Spleen (tissue), 11 donors: Measurements from ENCODE around the gene ZNF425. TPM values are rescaled to one million over a fixed set of nuclear protein-coding genes. Genes with fewer than 3 reads are reported as not detected.
A peak's percentile ranks its signal among the peaks of the same experiment; 100 is the strongest.

Experiments used
- DNase-seq: peaks from one replicate; pipeline ENCODE4 v3.0.0-alpha.2; 2020
- H3K27ac ChIP-seq, 8 donors: fragments of 200-600 bp; sonication (generic) in 7 of 8; 1 replicate in 4 of 8; 2 replicates in 4 of 8; pipeline versions ENCODE4 v1.5.0 to v1.8.0; 2016 to 2021; ENCODE audit warnings: inconsistent platforms in 4 of 8, mild to moderate bottlenecking in 4 of 8, moderate library complexity in 1 of 8
- H3K27me3 ChIP-seq, 7 donors: fragments of 200-600 bp; sonication (generic) in 6 of 7; replicated peaks in 1 of 7; 1 replicate in 4 of 7; 2 replicates in 3 of 7; pipeline versions ENCODE4 v1.5.0 to v1.8.0; 2016 to 2021; ENCODE audit warnings: inconsistent platforms in 3 of 7, mild to moderate bottlenecking in 1 of 7
- H3K36me3 ChIP-seq, 6 donors: fragments of 200-600 bp; sonication (generic) in 5 of 6; 1 replicate in 4 of 6; 2 replicates in 2 of 6; pipeline versions ENCODE4 v1.5.0 to v1.8.0; 2016 to 2021; ENCODE audit warnings: inconsistent platforms in 2 of 6
- H3K4me1 ChIP-seq, 6 donors: fragments of 200-600 bp; sonication (generic) in 5 of 6; 1 replicate in 3 of 6; 2 replicates in 3 of 6; pipeline versions ENCODE4 v1.5.0 to v1.8.0; 2016 to 2021; ENCODE audit warnings: inconsistent platforms in 3 of 6
- H3K4me3 ChIP-seq, 8 donors: fragments of 200-600 bp; sonication (generic) in 7 of 8; 1 replicate in 4 of 8; 2 replicates in 4 of 8; pipeline versions ENCODE4 v1.5.0 to v1.8.0; 2016 to 2021; ENCODE audit warnings: inconsistent platforms in 4 of 8, mild to moderate bottlenecking in 4 of 8, moderate library complexity in 2 of 8
- H3K9me3 ChIP-seq, 8 donors: fragments of 200-600 bp; sonication (generic) in 7 of 8; 1 replicate in 4 of 8; 2 replicates in 4 of 8; pipeline versions ENCODE4 v1.5.0 to v1.8.0; 2016 to 2021; ENCODE audit warnings: inconsistent platforms in 4 of 8
- POLR2A ChIP-seq, 3 donors: fragments of 450-650 bp; IDR thresholded peaks; one replicate each; pipeline ENCODE4 v1.5.1; 2017; ENCODE audit warnings: antibody characterized with exemption in 3 of 3, mild to moderate bottlenecking in 1 of 3
- POLR2AphosphoS5 ChIP-seq, 3 donors: sonication (generic); formaldehyde crosslinking; IDR thresholded peaks; one replicate each; pipeline ENCODE4 v1.5.1; 2017; ENCODE audit warnings: antibody characterized with exemption in 3 of 3
- WGBS, 5 donors: extraction: QIAGEN DNeasy Blood & Tissue Kit in 3 of 5; methylation state at CpG; one replicate each; pipeline versions ENCODE4 v1.1.5 to v1.1.7; 2013 to 2018; 5-methylcytosine and 5-hydroxymethylcytosine counted together
- intact Hi-C: fragments of 100-400 bp; cut with DNase I; formaldehyde crosslinking; loops from one replicate; pipeline ENCODE4 v1.15.0; 2023; ENCODE audit warnings: low total_unique reads
- polyA plus RNA-seq, 3 donors: library from polyadenylated mRNA; stranded (reverse); fragments of 200-250 nt; gene quantifications; one replicate each; pipeline ENCODE4 v1.2.1, GENCODE V29; 2013
- total RNA-seq, 7 donors: library from RNA; depleted of rRNA in 3 of 7; stranded (reverse); fragments of >200 nt in 3 of 7; fragmentation: NEBNext Ultra II Directional in 4 of 7; extraction: Animal tissue kit (Norgen Biotek cat#: 25700) in 4 of 7; gene quantifications; one replicate each; pipeline versions ENCODE4 v1.1.0 to v1.2.1, GENCODE V29; 2016 to 2021
- TF ChIP-seq, protein P1 (sequence below), 11 experiments: fragments of 200-600 bp in 7 of 11; fragments of 450-650 bp in 4 of 11; sonication (generic) in 4 of 11; IDR thresholded peaks in 8 of 11; conservative IDR thresholded peaks in 3 of 11; 1 replicate in 7 of 11; 2 replicates in 4 of 11; pipeline versions ENCODE4 v1.4.0 to v1.8.0; 2016 to 2021; ENCODE audit warnings: antibody characterized with exemption in 11 of 11, inconsistent platforms in 4 of 11, mild to moderate bottlenecking in 1 of 11
- donor health status: healthy with polysubstance abuse.
- donor health status: DM: no; HTN: no; CAD: no; lungs with moderate emphysema.
- donor health status: DM: no; HTN: no; CAD: no.
- donor health status: Bipolar disorder and iron deficiency.
- donor health status: healthy.
- donor health status: DM: no; HTN: no; CAD: no.
- donor health status: DM: yes; HTN: yes; CAD: no.

ZNF425 gene
- total and polyA plus RNA-seq, 10 donors: 0.47 to 1.4 (median 1.1) TPM

DNA sequence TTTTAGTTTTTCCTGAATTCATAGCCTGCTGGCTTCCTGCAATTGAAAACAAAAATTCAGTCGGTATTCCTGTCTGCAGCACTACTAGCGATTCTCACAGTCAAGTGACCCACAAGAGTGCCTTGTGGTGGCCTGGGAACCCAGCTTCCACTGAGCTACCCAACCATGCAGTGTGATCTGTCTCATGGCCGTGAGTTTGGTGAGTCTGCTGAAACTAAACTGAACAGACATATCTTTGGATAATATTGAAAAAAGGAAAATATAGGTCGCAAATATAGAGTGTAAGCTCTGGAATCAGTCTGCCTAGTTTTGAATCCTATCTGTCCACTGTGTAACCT is 53.7 kb downstream of the ZNF425 start:
- whole genome bisulfite sequencing, 5 donors: 85 to 96% (median 89%) methylated on average over 4 of the region's 4 CpGs
- Histone ChIP-seq H3K27me3 (no peaks in the 10 kb centered on the region), H3K27ac (peak overlapping the region in 5 of 8 donors; percentile 41 to 82 (median 64)), H3K4me3 (peak overlapping the region in 1 of 8 donors; percentile 27), H3K9me3 (no peaks in the 10 kb centered on the region), H3K4me1 (peaks cover 0 to 15% (median 0%) of the 10 kb centered on the region in 6 donors), H3K36me3 (peaks cover 0 to 72% (median 33%) of the 10 kb centered on the region in 6 donors)
- TF ChIP-seq POLR2A (IDR thresholded peaks at IDR 0.05) (no peak), POLR2AphosphoS5 (IDR thresholded peaks at IDR 0.05) (no peak)
- TF ChIP-seq, protein P1, sequence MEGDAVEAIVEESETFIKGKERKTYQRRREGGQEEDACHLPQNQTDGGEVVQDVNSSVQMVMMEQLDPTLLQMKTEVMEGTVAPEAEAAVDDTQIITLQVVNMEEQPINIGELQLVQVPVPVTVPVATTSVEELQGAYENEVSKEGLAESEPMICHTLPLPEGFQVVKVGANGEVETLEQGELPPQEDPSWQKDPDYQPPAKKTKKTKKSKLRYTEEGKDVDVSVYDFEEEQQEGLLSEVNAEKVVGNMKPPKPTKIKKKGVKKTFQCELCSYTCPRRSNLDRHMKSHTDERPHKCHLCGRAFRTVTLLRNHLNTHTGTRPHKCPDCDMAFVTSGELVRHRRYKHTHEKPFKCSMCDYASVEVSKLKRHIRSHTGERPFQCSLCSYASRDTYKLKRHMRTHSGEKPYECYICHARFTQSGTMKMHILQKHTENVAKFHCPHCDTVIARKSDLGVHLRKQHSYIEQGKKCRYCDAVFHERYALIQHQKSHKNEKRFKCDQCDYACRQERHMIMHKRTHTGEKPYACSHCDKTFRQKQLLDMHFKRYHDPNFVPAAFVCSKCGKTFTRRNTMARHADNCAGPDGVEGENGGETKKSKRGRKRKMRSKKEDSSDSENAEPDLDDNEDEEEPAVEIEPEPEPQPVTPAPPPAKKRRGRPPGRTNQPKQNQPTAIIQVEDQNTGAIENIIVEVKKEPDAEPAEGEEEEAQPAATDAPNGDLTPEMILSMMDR (IDR thresholded peaks at IDR 0.05 in 8 of 11, conservative IDR thresholded peaks at IDR 0.05 in 3 of 11): no peak
- intact Hi-C loops: no loop called here
- no peak for DNase-seq

GRCh38 chr7:149071641-149072437 is 54.3 kb downstream of the ZNF425 start:
- peak overlapping the region in 6 of 8 donors; percentile 15 to 82 (median 60) for H3K27ac ChIP-seq
- H3K4me3 ChIP-seq: peak overlapping the region in 3 of 8 donors; percentile 18 to 33 (median 27)
- H3K4me1 ChIP-seq: peaks cover 0 to 15% (median 0%) of the 10 kb centered on the region in 6 donors
- H3K36me3 ChIP-seq: peaks cover 0 to 71% (median 33%) of the 10 kb centered on the region in 6 donors
- WGBS, 5 donors: 72 to 84% (median 74%) methylated on average over 23 to 46 of the region's 46 CpGs
- no peaks in the 10 kb centered on the region for H3K27me3 ChIP-seq
- intact Hi-C loops: no loop called here
- no peaks in the 10 kb centered on the region for H3K9me3 ChIP-seq
- peak; percentile 86 for DNase-seq
- TF ChIP-seq POLR2AphosphoS5 (IDR thresholded peaks at IDR 0.05) (peak; percentile 48 to 80 (median 64)), POLR2A (IDR thresholded peaks at IDR 0.05) (no peak)
- TF ChIP-seq, protein P1 (IDR thresholded peaks at IDR 0.05 in 8 of 11, conservative IDR thresholded peaks at IDR 0.05 in 3 of 11): peak in 7 of 11 experiments; percentile 16 to 71 (median 32)

DNA sequence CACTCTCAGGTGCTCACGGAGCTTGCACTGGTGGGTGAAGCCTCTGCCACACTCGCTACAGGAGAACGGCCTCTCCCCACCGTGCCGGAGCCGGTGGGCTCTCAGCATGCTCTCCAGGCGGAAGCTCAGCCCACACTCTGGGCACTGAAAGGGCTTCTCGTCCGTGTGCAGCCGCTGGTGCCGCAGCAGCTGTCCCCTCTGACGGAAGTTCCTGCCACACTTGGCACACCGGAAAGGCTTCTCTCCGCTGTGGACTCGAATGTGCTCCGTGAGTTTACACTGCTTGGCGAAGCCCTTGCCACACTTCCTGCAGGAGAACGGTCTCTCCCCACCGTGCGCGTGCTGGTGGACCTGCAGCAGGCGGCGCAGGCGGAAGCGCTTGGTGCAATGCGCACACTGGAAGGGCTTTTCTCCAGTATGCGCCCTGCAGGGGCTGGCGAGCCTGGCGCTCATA is 54.9 kb downstream of the ZNF425 start:
- H3K27me3 ChIP-seq: no peaks in the 10 kb centered on the region
- no peak for DNase-seq
- H3K9me3 ChIP-seq: no peaks in the 10 kb centered on the region
- 80 to 97% (median 91%) methylated on average over 17 to 29 of the region's 29 CpGs for WGBS, 5 donors
- peaks cover 0 to 64% (median 33%) of the 10 kb centered on the region in 6 donors for H3K36me3 ChIP-seq
- TF ChIP-seq POLR2AphosphoS5 (IDR thresholded peaks at IDR 0.05) (no peak), POLR2A (IDR thresholded peaks at IDR 0.05) (no peak)
- TF ChIP-seq, protein P1 (IDR thresholded peaks at IDR 0.05 in 8 of 11, conservative IDR thresholded peaks at IDR 0.05 in 3 of 11): no peak
- peaks cover 0 to 16% (median 0%) of the 10 kb centered on the region in 6 donors for H3K4me1 ChIP-seq
- intact Hi-C loops: no loop called here
- H3K4me3 ChIP-seq: peak overlapping the region in 3 of 8 donors; percentile 18 to 33 (median 27)
- H3K27ac ChIP-seq: peak overlapping the region in 4 of 8 donors; percentile 56 to 82 (median 64)
